Endometrial microvascular endothelial cells (primary cell): ENCODE data around the gene STARD4. TPM values are rescaled to one million over a fixed set of nuclear protein-coding genes. Genes with fewer than 3 reads are reported as not detected.

Source experiments
- in situ Hi-C: cut with HindIII; loops from 2 replicates; pipeline ENCODE4 v1.10.0; 2017; ENCODE audit warnings: low sequenced_read_pairs, low pct_unique_long_range_greater_than_20kb; ENCODE audit errors: inconsistent ontology term
- total RNA-seq: library from RNA; depleted of rRNA; stranded (reverse); fragments of >200 nt; gene quantifications from one replicate; pipeline ENCODE4 v1.2.3, GENCODE V29; 2015; ENCODE audit errors: inconsistent ontology term

The STARD4 gene, protein sequence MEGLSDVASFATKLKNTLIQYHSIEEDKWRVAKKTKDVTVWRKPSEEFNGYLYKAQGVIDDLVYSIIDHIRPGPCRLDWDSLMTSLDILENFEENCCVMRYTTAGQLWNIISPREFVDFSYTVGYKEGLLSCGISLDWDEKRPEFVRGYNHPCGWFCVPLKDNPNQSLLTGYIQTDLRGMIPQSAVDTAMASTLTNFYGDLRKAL
- 45.0 TPM for total RNA-seq

DNA sequence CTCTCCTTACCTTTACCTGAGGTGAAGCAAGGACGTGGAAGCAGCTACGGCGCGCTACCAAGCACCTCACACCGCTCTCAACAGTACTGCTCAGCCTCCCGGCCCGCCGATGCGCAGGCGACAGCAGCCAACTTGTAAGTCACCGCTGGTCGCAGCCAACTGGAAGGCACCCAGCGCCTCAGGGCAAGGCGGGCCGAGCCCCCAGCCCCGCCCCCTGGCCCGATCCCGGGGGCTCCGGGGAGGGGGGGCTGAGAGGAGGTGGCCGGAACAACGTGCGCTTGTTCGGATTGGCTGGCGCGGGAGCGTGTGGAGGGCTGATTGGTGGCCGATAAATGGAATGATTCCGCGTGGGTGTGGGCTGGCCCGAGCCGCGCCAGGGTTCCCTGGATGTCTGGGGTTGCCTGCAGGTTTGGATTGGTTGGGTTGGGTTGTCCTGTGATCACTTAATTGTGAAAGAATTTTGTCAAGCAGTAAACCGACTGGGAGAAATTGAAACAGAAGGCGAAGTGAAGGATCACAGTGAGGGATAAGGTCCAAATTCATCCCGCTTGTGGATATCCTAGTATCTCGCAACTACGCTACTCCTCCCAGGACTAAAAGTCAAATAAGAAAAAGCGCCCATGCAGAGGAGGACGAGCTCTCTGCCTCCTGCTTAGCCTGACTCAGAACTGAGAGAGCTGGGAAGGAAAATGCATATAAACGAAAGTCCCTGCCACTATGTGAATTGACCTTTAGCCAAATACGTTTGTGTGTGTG, at the start of gene STARD4:
TSS of gene STARD4 (minus strand) at position 161 of the 756 bp plus-strand sequence. CDS start 5,102 bp downstream, outside the sequence.
- in situ Hi-C loops: no loop called here

GRCh38 chr5:111559680-111560079, 47.3 kb upstream of the STARD4 start:
- in situ Hi-C loops: no loop called here

DNA sequence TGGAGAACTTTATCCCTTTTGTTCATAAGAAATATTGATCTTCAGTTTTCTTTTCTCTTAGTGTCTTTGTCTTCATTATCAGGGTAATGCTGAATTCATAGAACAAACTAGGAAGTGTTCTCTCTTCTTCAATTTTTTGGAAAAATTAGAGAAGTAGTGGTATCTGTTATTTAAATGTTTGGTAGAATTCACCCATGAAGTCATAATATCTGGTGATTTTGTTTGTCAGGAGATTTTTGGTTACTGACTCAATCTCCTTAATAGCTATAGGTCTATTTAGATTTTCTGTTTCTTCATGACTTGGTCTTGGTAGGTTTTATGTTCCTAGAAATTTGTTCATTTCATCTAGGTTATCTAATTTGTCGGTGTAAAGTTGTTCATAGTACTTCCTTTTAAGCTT, 45.4 kb upstream of the STARD4 start:
- in situ Hi-C loops: no loop called here

DNA sequence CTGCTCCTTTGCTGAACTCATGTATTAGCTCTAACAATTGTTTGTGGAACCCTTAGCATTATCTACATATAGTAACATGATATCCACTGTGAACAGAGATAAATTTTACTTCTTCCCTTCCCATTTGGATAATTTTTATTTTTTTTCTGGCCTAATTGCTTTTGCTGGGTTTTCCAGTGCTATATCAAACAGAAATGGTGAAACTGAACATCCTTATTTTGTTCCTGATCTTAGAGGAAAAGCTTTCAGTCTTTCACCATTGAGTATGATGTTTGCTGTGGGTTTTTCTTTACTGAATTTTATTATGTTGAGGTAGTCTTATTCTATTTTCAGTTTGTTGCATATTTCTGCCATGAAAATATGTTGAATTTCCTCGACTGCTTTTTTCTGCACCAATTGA, 44.8 kb upstream of the STARD4 start:
- in situ Hi-C loops: no loop called here

- in situ Hi-C loops: no loop called here
Measured at GRCh38 chr5:111556501-111556900, 44.2 kb upstream of the STARD4 start.

DNA sequence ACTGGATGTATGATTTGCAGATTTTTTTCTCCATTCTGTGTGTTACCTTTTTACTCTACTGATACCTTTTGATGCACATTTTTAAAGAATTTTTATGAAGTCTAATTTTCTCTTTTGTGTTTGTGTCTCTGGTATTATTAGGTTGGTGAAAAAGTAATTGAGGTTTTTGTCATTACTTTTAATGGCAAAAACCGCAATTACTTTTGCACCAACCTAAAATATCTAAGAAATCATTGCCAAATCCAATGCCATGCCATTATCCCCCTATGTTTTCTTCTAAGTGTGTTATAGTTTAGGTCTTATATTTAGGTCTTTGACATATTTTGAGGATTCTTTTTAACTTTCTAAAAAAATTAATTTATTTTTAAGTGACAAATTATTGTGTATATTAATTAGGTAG, 43.4 kb upstream of the STARD4 start:
- in situ Hi-C loops: no loop called here

GRCh38 chr5:111553868-111554267, 41.5 kb upstream of the STARD4 start:
- in situ Hi-C loops: no loop called here

GRCh38 chr5:111552896-111553295, 40.6 kb upstream of the STARD4 start:
- in situ Hi-C loops: no loop called here

DNA sequence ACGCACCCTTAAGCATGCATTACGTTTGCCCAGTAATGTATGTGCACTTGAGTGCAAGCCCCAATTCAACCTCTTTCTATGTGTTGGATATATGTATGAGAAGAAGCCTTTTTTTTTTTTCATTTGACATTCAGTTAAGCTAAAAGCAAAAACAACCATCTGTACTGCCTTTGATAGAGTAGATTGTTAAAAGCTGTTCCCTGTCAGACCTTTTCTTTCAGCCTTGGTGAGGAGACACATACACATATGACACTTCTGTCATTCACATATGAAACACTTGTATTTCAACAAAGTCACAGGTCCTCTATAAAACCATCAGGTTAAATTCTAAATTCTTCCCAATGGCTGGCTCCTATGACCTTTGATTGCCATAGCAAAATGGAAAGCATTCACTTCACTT, 40.2 kb upstream of the STARD4 start:
- in situ Hi-C loops: no loop called here

DNA sequence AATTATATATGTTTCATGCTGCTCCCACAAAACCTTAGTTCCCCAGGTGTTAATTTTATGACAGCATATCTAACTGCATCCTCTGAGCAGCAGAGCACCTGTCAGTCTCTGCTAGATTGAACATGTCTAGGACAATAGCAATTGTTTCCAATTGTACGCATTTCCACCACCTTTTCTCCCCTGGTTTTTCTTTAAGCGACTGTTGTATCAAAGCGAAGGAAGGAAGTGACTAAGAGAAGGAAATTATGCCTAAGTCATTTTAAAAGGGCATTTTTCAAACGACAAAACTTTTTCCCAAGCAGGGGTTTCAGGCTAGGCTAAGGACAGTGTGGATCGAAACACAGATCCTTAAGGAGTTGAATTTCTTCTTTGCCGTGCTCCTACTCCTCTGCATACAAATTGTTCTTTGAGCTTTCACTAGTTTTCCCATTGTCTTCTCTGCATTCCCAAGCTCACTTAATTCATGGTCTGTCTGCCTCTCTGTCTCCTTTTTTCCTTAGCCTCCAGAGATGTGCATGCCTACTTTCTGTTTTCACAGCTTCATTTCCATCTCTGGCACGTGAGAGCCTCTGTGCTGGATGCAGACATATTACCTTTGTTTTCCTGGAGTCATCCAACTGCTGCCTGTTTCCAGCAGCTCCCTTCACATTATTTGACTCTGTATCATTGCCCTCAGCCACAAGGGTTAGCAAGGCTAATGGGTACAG, 39.4 kb upstream of the STARD4 start:
- in situ Hi-C loops: no loop called here

DNA sequence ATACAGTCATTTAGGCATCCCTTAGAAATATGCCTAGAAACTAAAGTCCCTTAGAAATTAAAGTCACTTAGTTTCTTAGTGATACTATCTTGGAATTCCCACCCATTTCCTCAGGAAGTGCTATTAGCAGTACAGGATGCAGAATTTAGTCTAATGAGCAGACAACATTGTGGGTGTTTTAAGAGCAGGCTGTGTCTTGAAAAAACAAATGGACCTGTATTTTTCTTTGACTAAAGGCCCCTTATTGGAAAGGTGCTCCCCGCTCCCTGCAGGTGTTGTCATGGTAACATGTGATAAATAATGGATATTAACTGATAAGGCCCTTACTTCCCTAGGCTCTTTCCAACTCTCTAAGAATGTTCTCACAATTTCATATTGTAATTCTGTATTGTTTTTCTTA, 38.8 kb upstream of the STARD4 start:
- in situ Hi-C loops: no loop called here

DNA sequence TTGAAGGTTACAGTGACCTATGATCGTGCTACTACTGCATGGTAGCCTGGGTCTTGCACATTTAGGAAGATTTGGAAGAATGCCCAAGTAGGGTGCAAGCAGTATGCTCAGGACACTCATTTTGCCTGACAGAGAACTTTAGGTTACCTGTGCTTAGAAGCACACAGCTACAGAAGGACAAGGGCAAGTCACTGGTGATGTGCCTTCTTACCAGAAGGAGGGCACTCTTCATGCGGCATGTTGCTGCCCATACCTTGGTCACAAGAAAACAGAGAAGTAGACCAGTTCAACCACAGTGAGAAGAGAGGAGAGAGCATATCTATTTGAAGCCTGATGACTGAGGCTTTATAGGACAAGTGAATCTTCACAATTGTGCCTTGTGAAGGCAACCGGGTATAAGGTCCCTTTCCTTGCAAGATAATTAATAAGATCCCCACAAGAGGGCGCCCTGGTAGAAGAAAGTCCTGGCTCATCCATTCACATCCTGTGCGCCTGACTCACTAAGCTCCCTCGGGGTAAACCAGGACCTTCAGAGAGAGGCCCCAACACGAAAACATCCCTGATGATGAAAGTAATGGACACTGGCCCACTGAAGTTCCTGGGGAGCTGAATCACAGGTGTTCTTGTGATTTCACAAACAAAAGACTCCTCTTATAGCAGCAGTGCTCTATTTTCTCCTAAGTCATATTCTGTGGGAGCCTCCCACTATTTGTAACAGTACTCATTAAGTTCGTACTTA, 38.1 kb upstream of the STARD4 start:
- in situ Hi-C loops: no loop called here

GRCh38 chr5:111548992-111549649, 36.8 kb upstream of the STARD4 start:
- in situ Hi-C loops: loop anchor here (25.0 kb wide), 1 partner anchor 213 kb away; the partner anchor contains the start of gene NREP

- in situ Hi-C loops: loop anchor here (25.0 kb wide), 1 partner anchor 214 kb away; the partner anchor contains the start of gene NREP
Measured at GRCh38 chr5:111548348-111548950, 36.1 kb upstream of the STARD4 start.

DNA sequence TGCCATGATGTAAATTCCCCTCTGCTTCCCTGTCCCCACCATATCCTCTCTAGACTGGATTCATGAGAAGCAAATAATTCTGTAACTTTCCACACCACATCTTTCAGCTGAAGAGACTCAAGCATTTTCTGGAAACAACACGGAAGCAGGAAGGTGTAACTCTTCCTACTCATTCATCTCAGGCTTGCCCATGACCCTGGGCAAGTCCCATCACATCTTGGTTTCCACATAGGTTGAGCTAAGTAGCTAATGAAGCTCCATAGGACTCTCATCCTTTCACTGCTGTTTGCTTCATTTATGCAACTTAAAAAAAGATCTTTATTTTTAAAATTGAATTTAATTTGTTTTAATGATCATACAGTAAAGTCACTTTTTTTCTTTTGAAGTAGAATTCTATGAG, 32.7 kb upstream of the STARD4 start:
- in situ Hi-C loops: loop anchor here (25.0 kb wide), 1 partner anchor 217 kb away; the partner anchor contains the start of gene NREP

DNA sequence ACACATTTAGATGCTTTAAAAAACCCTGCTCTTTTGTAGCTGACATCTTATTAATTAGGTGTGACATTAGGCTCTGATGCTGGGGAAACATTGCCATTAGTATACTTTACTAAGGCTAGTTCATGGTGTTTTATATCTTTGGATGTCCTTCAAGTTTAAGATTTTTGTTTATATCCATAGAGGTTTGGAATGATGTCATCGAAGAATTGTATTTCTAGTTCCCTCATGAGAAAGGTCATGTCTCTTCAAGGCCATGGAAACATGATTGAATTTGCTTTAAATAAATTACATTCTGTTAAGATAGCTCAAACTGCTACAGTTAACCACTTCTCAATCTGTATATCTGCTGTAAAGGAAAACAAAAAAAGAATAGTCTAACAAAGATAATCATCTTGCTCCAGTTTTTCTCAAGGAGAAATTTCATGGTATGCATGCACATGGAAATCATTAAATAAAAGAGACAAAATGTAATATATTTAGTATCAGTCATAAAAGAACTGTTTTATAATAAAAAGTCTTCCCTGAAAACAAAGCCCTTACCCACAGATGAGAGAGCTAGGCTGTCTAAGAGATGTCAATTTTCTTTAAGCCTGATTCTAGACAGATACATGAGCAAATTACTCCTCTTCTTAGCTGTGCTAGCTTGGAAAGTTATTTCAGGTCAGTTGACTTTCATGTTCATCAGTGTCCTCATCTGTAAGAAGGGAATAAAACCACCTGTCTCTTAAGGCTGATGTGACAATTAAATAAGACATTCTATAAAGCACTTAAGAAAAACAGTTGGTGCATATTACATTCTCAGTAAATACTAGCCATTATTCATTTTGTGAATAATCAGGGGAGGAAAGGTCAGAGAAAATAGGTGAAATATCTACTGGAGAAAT, 25.0 kb upstream of the STARD4 start:
- in situ Hi-C loops: loop anchor here (25.0 kb wide), 1 partner anchor 225 kb away; the partner anchor contains the start of gene NREP

DNA sequence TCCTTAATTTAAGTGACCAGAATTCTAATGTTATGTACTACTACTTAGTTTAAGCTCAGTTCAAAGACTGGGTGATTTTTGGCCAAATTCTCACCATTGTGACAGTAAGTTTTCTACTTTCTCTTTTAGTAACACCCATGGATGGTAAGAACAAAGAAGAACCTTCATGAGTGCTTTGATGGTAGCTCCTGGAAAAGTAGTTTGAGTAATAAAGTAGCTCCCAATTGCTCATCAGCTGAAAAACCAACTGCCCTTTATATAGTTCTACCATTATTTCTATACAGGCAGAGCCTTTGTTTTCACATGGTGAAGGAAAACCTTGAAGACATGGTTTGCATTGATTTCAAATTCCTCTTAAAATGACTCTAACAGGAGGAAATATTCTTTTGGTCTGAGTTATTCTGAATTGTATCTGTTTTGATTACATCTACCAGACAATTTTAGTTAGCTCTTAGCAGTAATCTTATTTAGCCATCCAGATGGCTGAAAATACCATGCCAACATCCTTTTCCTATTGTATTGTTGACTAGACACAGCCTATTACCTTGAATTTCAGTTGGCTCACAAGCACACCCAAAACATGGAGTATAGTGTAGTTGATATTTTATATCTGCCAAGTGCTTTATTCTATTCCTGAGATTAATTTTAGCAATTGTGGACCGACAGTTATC, 23.7 kb upstream of the STARD4 start:
- in situ Hi-C loops: loop anchor here (25.0 kb wide), 1 partner anchor 226 kb away; the partner anchor contains the start of gene NREP
